Vagina (tissue), 2 donors: ENCODE data around the gene WDR20. TPM values are rescaled to one million over a fixed set of nuclear protein-coding genes. Genes with fewer than 3 reads are reported as not detected.

Experiments used
- DNase-seq, 2 donors: peaks; one replicate each; pipeline ENCODE4 v3.0.0-alpha.2; 2017; ENCODE audit errors: extremely low spot score in 2 of 2
- H3K27ac ChIP-seq: fragments of 200-600 bp; sonication (generic); one replicate; pipeline ENCODE4 v1.5.1; 2019
- H3K27me3 ChIP-seq: fragments of 200-600 bp; sonication (generic); one replicate; pipeline ENCODE4 v1.5.1; 2019
- H3K36me3 ChIP-seq, 2 donors: fragments of 200-600 bp; sonication (generic); one replicate each; pipeline ENCODE4 v1.5.1; 2017 to 2019
- H3K4me1 ChIP-seq: fragments of 200-600 bp; sonication (generic); one replicate; pipeline ENCODE4 v1.5.1; 2019
- H3K4me3 ChIP-seq, 2 donors: fragments of 200-600 bp; sonication (generic); 1 replicate in 1 of 2; 2 replicates in 1 of 2; pipeline ENCODE4 v1.5.1; 2016 to 2019
- H3K9me3 ChIP-seq: fragments of 200-600 bp; sonication (generic); one replicate; pipeline ENCODE4 v1.5.1; 2019
- POLR2A ChIP-seq, 2 donors: fragments of 450-650 bp; IDR thresholded peaks; one replicate each; pipeline ENCODE4 v1.6.1; 2017; ENCODE audit warnings: antibody characterized with exemption in 2 of 2, mild to moderate bottlenecking in 2 of 2, moderate library complexity in 2 of 2
- POLR2AphosphoS5 ChIP-seq, 2 donors: sonication (generic); formaldehyde crosslinking; IDR thresholded peaks; one replicate each; pipeline ENCODE4 v1.9.0; 2017; ENCODE audit warnings: antibody characterized with exemption in 2 of 2, mild to moderate bottlenecking in 2 of 2, low read depth in 1 of 2; ENCODE audit not compliant: insufficient read depth in 1 of 2
- intact Hi-C: fragments of 100-400 bp; cut with DNase I; formaldehyde crosslinking; loops from one replicate; pipeline ENCODE4 v1.15.1; 2023
- total RNA-seq: library from RNA; depleted of rRNA; stranded (reverse); fragments of >200 nt; gene quantifications from one replicate; pipeline ENCODE4 v1.2.3, GENCODE V29; 2016
- TF ChIP-seq, protein P1 (sequence below), 3 experiments: fragments of 450-650 bp in 2 of 3; fragments of 200-600 bp in 1 of 3; sonication (generic) in 1 of 3; IDR thresholded peaks; one replicate each; pipeline ENCODE4 v1.5.1; 2017 to 2019; ENCODE audit warnings: antibody characterized with exemption in 3 of 3, mild to moderate bottlenecking in 2 of 3, moderate library complexity in 2 of 3

WDR20 gene
- total RNA-seq, 1 donor from 2014 or later: 24.8 TPM

GRCh38 chr14:102201776-102202175 lies 62.1 kb downstream of the WDR20 start:
- intact Hi-C loops: no loop called here
- DNase-seq: no peak
- H3K36me3 ChIP-seq: peaks cover 0 to 28% of the 10 kb centered on the region in 2 donors

DNA sequence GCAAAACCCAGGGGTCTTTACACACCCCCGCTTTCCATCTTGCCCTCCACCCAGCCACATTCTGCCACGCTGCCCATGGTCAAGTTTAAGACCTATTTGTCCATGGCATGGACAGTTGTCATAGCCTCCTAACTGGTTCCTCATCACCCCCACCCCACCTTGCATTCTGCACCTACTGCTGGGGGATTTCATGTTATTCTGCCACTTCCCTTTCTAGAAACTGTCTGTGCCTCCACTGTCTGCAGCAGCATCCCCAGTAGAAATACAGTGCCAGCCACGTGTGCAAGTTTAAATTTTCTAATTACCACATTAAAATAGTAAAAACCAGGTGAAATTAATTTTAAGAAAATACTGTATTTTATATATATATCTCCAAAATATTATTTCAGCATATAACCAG lies 63.2 kb downstream of the WDR20 start:
- no peak overlapping the region for H3K27ac ChIP-seq
- TF ChIP-seq POLR2A (IDR thresholded peaks at IDR 0.05): no peak
- no peaks in the 10 kb centered on the region for H3K4me1 ChIP-seq
- DNase-seq: no peak
- intact Hi-C loops: no loop called here
- peaks cover 0 to 24% of the 10 kb centered on the region in 2 donors for H3K36me3 ChIP-seq
- H3K4me3 ChIP-seq: no peak overlapping the region
- H3K27me3 ChIP-seq: no peaks in the 10 kb centered on the region
- no peaks in the 10 kb centered on the region for H3K9me3 ChIP-seq

More at GRCh38 chr14:102201776-102202175, 62.1 kb downstream of the WDR20 start:
- Histone ChIP-seq H3K4me1 (peaks cover 11% of the 10 kb centered on the region), H3K27me3 (no peaks in the 10 kb centered on the region), H3K9me3 (no peaks in the 10 kb centered on the region), H3K27ac (no peak overlapping the region), H3K4me3 (no peak overlapping the region)
- TF ChIP-seq, protein P1, sequence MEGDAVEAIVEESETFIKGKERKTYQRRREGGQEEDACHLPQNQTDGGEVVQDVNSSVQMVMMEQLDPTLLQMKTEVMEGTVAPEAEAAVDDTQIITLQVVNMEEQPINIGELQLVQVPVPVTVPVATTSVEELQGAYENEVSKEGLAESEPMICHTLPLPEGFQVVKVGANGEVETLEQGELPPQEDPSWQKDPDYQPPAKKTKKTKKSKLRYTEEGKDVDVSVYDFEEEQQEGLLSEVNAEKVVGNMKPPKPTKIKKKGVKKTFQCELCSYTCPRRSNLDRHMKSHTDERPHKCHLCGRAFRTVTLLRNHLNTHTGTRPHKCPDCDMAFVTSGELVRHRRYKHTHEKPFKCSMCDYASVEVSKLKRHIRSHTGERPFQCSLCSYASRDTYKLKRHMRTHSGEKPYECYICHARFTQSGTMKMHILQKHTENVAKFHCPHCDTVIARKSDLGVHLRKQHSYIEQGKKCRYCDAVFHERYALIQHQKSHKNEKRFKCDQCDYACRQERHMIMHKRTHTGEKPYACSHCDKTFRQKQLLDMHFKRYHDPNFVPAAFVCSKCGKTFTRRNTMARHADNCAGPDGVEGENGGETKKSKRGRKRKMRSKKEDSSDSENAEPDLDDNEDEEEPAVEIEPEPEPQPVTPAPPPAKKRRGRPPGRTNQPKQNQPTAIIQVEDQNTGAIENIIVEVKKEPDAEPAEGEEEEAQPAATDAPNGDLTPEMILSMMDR (IDR thresholded peaks at IDR 0.05): no peak
- TF ChIP-seq POLR2A (IDR thresholded peaks at IDR 0.05) (no peak), POLR2AphosphoS5 (IDR thresholded peaks at IDR 0.05; ENCODE audit: insufficient read depth in 1 of 2, low read depth in 1 of 2) (no peak)

DNA sequence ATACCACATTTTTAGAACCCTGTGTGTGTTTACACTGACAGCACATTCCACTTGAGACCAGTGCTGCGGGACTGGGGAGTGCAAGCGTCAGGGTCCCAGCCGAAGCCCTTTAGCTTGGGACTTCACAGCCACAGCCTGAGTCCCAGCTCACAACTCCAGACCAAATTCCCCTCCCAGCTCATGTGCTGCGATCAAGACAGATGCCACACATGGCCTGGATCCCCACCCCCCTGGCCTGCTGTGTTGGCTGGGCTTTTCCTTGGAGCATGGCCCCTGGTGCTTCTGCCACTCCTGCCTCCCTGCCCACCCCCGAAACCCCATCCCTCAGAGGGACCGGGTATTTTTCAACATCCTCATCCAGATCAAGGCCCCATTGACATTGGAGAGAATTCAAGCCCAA lies 63.7 kb downstream of the WDR20 start:
- H3K4me3 ChIP-seq: no peak overlapping the region
- no peak for DNase-seq
- no peaks in the 10 kb centered on the region for H3K27me3 ChIP-seq
- no peak overlapping the region for H3K27ac ChIP-seq
- no peaks in the 10 kb centered on the region for H3K9me3 ChIP-seq
- H3K4me1 ChIP-seq: no peaks in the 10 kb centered on the region
- TF ChIP-seq POLR2A (IDR thresholded peaks at IDR 0.05) (no peak), POLR2AphosphoS5 (IDR thresholded peaks at IDR 0.05; ENCODE audit: insufficient read depth in 1 of 2, low read depth in 1 of 2) (no peak)
- TF ChIP-seq, protein P1 (IDR thresholded peaks at IDR 0.05): no peak
- H3K36me3 ChIP-seq: peaks cover 0 to 21% of the 10 kb centered on the region in 2 donors
- intact Hi-C loops: no loop called here

DNA sequence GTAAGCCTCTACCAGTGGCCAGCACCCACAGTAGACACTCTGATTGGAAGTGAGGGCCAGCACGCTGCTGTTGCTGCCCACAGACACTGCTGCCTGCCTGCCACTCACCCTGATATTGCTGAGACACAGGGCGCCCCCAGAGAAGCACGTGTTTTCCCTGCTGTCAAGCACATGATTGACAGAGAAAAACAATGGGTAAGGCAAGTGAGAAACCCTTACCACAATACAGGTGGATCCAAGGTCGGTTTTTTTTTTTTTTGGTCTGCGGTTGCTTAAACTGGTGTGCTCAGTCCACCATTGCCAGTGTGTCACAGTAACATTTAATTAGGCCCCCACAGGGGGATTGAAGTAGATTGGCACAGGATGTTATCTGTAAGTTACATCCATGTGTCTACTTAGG lies 65.9 kb downstream of the WDR20 start:
- H3K27ac ChIP-seq: no peak overlapping the region
- TF ChIP-seq, protein P1 (IDR thresholded peaks at IDR 0.05): no peak
- TF ChIP-seq POLR2AphosphoS5 (IDR thresholded peaks at IDR 0.05; ENCODE audit: insufficient read depth in 1 of 2, low read depth in 1 of 2): no peak
- TF ChIP-seq POLR2A (IDR thresholded peaks at IDR 0.05): no peak
- no peaks in the 10 kb centered on the region for H3K4me1 ChIP-seq
- intact Hi-C loops: no loop called here
- no peaks in the 10 kb centered on the region for H3K9me3 ChIP-seq
- H3K27me3 ChIP-seq: no peaks in the 10 kb centered on the region
- H3K4me3 ChIP-seq: no peak overlapping the region
- no peak for DNase-seq
- H3K36me3 ChIP-seq: peaks cover 0 to 20% of the 10 kb centered on the region in 2 donors

DNA sequence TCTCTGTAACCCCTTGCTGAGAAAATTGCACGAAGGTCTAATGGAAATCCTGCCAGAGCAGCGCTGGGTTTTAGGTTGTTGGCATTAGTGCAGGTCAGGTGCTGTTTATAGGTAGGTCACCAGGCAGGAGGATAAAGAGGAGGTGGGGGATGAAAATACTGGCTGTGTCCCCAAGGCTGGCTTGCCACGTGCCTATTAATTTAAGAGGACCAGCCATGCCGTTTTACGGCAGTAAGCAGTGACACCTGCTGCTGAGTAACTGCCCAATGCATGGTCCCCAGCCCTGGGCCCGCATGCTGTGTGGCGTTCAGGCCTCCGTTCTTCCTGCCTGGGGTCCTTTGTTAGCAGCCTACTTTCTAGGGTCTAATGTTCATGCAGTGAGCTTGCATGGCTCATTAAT lies 67.2 kb downstream of the WDR20 start:
- no peak for TF ChIP-seq POLR2AphosphoS5 (IDR thresholded peaks at IDR 0.05; ENCODE audit: insufficient read depth in 1 of 2, low read depth in 1 of 2)
- TF ChIP-seq, protein P1 (IDR thresholded peaks at IDR 0.05): no peak
- no peak for TF ChIP-seq POLR2A (IDR thresholded peaks at IDR 0.05)
- no peaks in the 10 kb centered on the region for H3K9me3 ChIP-seq
- H3K27me3 ChIP-seq: no peaks in the 10 kb centered on the region
- no peak overlapping the region for H3K4me3 ChIP-seq
- H3K36me3 ChIP-seq: peaks cover 0 to 20% of the 10 kb centered on the region in 2 donors
- DNase-seq: no peak
- H3K4me1 ChIP-seq: no peaks in the 10 kb centered on the region
- intact Hi-C loops: no loop called here
- no peak overlapping the region for H3K27ac ChIP-seq
